ENCODE results near the gene BPIFA2.
"Not testable (repeated sequence)": the region's sequence is repeated elsewhere in the genome, so short reads cannot be mapped to it uniquely, and the experiment has no call there.

The BPIFA2 gene, protein sequence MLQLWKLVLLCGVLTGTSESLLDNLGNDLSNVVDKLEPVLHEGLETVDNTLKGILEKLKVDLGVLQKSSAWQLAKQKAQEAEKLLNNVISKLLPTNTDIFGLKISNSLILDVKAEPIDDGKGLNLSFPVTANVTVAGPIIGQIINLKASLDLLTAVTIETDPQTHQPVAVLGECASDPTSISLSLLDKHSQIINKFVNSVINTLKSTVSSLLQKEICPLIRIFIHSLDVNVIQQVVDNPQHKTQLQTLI

DNA sequence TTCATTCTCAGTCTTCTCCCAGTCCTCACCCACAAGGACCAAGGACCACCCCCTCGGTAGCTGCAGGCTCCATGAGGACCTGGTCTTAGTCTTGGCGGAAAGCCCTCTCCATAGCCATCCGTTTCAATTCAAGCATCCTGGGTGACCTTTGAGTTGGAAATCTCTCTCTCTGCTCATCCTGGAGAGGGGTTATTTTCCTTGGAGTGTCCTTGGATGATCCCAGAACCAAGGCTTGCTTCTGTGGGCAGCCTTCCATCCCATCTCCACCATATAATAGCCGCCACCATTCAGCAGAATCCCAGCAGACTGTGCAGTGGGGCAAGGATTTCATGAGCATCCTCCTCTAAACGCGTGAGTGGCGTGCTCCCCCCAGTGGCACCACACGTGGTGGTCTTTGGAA is at the start of gene BPIFA2:
TSS of gene BPIFA2 (plus strand) at position 301 of the 400 bp plus-strand sequence. CDS start 987 bp downstream, outside the sequence.
- DNase-seq = no peak

DNA sequence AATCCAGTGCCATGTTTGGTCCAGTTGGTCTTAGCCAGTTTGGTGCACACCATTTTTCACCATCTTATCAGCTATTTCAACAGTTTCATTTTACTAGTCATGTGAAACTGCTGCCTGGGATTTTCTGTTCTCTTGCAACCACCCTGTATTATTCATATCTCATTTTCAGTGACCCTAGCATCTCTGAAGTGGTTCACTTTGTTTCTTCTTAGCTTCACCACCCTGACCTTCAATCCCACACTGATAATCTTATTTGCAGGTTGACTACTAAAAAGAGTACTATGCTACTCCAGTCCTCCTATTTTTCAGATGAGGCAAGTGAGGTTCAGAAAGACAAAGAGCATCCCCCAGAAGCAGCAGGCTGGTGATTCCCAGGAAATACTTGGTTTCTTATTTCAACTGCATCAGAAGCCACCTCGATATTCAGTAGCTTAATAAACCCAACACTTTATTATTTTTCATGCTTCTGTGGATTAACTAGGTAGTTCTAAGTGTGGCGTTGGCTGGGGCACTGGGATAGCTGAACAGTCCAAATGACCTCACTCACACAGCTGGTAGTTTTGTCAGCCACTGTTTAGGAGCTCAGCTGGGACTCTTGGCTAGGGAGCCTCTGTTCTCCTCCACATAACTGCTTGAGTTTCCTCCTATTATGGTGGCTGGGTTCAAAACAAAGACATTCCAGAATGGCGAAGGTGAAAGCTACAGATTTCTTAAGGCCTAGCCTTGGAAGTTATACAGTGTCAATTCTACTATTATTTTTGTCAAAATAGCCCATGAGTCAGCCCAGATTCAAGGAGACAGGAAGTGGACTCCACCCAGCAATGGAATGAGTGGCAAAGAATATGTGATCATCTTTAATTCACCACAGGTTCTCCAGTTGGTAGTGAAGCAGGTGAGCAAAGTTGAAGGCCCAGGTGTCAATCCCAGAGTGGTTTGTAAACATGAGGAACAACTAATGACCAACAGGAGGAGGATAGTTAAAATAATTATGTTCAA is 47.9 kb upstream of the BPIFA2 start:
- no peak for DNase-seq

DNA sequence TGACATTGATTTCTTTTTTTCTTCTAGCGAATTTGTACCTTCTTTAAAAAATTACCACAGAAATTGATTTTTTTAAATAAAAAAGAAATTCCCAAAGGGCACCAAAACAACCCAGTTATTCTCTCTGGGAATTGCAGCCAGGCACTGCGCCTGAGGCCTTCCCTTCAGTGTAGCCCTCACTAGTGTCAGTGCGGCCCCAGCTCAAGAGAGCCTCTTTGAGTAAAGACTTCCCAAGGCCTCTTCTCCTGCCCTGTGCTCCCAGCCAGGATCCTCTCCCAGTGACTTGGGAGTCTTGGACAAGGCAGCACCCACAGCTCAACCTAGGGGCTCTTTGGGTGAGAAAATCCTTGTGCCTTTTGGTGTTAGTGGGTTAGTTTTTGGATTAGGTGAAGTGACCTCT is 47.0 kb upstream of the BPIFA2 start:
- DNase-seq = no peak

DNA sequence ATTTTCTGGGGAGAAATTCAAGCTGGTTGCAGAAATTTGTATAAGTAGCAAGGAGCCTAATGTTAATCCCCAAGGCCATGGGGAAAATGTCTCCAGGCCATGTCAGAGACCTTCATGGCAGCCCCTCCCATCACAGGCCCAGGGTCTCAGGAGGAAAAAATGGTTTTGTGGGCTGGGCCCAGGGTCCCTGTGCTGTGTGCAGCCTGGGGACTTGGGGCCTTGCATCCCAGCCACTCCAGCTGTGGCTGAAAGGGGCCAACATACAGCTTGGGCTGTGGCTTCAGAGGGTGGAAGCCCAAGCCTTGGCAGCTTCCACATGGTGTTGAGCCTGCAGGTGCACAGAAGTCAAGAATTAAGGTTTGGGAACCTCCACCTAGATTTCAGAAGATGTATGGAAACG is 45.7 kb upstream of the BPIFA2 start:
- not testable (repeated sequence) for DNase-seq

DNA sequence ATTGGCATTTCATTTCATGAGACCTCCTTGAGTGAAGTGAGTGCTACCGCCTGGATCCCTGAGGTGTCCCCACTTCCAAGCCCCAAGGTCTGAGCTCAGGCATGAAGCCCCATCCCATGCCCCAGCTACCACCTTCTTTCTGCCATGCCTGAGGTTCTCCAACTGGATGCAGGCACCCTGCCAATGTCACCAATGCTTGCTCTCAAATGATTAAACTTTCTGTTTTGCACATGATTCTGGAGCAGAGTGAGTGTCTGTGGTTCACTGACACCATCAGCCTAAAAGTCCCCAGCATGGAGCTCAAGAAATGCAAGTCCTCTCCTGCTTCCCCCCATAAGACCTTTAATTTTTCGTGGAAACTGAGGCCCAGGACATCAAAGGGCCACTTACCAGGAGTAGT is 43.7 kb upstream of the BPIFA2 start:
- DNase-seq = no peak

DNA sequence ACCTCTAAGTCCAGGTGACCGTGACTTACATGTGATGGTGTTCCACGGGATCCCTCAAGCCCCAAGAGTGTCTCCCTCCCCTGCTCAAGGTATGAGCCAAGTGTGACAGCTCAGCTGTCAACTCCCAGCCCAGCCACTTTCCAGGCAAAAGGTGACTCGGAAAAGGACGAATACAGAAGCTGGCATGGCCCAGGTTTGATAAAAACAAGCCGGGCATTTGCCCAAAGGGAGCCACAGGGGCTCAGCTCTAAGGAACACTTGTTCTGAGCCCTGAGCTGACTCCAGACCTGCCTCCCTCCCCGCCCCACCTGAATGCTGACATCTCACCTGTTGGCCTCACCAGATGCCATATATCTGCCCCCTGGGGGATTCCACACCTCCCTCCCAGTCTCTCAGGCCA is 43.0 kb upstream of the BPIFA2 start:
- DNase-seq = no peak

DNA sequence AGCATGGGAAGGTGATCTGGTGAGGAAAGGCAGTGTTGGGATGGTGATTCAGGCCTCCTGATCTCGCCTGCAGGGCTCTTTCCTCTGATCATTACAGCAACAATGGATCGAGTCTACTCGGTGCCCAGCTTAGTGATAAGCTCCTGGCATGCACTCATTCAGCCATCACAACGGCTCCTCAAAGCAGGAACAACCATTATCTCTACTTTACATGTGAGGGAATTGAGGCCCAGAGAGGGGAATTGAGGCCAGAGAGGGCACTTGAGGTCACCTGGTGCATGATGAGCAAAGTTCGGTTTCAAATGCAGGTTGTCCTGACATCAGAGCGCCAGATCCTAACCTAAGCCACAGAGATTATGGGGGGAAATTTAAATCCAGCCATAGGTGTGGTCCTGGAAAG is 42.0 kb upstream of the BPIFA2 start:
- DNase-seq = no peak

DNA sequence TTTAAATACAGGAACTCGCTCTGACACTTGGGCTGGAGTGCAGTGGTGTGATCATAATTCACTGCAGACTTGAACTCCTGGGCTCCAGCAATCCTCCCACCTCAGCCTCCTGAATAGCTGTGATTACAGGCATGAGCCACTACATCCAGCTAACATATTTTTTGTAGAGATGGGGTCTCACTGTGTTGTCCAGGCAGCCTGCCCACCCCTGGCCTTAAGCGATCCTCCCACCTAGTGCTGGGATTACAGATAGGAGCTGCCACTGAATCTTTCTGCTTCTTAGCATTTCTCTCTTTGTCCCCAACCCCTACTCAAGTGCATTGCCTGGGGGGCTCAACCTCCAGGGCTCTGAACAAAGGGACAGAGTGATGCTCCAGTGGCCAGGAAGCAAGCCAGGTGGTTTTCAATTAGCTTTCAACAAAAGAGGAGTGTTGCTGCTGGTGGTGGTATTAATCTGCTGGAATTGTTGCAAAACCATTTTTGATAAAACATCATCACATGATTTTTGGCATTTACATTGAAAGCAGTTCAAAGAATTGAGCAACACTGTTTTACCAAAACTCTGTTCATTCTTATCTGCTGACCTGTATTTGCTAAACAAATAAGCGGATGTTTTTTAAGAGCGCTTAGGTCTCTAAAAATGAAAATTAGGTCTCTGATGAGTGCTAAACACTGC is 40.4 kb upstream of the BPIFA2 start:
- no peak for DNase-seq

DNA sequence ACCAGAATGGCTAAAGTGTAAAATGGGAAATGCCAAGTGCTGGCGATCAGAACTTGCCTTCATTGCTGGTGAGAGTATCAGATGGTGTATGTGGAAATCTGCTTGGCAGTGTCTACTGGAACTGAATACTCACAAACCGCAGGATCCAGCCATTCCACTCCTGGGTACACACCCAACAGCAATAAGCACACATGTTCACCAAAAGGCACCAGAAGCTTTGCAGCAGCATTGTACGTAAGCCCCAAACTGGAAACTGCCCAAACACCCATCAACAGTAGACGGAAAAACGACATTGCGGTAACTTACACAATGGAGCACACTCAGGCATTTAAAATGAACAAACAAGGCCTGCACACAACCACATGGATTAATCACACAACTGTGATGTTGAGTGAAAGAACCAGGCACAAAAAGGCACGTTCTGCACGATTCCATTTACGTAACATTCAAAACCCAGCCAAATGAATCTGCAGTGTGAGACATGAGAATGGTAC is 37.3 kb upstream of the BPIFA2 start:
- DNase-seq = no peak

DNA sequence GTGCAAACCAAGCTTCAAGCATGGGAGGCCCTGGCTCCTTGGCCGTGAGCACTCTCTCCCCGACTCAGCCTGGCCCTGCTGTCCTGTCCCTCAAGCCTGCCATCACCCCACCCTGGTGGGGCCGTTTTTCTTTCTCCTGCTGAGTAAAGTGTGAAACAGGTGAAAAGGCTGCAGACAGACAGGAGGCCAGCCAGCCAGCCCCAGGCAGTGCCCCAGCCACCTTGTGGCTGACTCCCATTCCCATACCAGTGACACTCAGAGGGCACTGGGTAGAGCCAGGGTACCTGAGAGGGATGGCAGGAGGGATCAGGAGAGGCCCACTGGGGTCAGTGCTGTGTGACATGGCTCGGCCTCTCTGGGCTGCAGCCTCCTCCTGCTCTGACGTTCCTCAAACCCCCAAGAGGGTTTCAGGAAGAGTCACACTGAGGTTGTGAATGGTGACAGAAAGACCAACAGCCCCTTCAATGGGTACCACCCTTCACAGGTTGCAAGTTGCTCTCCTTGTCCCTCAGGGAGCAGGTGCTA is 35.9 kb upstream of the BPIFA2 start:
- DNase-seq = no peak

DNA sequence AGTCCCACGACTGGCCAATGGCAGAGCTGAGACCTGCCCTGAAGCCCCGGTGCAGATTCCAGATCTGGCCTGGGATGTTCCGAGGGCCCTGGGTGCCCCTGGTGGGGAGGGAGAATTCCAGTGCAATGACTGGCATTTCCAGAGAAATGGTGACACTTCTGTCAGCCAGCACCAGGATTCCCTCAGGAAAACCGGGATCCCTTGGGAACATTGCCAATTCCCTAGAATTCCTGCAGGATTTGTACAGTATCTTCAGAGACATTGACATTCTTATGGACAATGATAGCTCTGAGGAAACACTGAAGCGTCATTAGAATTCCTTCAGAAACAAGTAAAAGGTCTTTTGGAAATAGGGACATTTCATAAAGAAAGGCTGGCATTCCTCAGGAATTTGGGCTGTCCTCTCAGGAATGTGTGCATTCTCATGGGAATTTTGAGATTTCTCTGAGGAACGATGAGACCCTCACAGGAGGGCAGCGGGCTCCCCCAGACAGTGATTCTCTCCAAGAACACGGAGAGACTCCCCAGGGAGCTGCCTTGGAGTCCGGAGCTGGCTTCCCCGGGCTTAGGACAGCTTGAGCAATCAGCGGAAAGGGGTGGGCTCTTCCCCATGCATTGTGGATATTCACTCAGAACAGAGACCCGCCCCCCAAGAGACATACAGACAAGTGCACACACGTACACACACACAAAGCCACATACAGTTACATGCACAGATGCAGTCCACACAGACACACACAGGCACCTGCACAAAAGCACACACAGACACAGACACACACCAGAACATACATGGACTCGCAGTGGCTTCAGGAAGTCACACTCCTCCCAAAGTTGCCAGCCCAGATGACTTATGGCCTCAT is 35.2 kb upstream of the BPIFA2 start:
- DNase-seq = no peak

DNA sequence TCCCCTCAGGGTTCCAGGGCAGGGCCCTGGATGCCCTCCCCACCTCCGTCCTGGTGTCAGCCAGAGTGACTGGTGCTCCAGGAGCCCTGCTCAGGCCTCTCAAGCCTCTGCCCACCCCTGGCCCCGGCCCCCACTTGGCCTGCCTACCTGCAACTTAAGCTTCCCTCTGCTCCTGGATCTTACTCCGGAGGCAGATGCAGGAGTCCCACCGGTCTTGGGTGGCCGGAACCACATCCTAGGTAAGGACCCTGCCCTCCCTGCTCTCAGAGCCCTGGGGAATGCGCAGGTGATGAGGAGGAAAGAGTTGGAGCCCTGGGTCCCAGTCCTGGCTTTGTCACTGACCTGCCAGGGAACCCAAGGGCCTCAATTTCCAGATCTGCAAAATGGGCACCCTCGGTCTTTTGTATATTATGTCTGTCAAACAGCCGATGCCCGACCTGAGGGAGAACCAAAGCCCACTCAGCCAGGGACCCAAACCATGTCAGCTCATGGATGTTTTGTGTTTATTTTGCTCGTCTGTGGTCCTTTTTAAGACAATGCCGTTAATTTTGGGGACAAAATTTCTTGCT is 34.5 kb upstream of the BPIFA2 start:
- no peak for DNase-seq

DNA sequence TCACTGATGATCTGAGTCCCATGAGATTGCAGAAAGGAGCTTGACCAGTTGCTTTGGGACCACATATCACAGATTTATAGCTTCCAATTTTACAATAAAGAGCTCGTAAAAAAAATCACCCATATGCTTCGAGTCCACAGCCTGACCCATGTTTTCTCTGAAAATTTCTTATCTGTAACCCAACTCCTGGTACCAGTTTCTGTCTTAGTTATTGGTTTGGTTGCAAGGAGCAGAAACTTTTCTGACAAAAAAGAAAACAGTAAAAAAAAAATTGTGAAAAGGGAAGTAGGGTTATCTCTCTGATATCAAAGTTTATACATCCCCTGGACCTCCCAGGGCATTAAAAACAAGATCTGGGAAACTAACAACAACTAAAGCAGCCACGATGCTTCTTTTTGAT is 30.8 kb upstream of the BPIFA2 start:
- DNase-seq = no peak

DNA sequence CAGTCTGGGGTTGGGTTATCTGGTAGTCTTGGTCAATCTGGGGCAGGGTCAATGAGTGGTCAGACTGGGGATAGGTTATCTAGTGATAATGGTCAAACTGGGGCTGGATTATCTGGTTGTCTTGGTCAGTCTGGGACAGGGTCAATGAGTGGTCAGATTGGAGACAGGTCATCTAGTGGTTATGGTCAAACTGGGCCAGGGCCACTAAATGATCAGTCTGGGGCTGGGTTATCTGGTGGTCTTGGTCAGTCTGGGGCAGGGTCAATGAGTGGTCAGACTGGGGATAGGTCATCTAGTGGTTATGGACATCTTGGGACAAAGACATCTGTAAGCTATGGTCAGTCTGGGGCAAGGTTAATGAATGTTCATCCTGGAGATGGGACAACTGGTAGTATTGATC is 28.5 kb upstream of the BPIFA2 start:
- DNase-seq = no peak

DNA sequence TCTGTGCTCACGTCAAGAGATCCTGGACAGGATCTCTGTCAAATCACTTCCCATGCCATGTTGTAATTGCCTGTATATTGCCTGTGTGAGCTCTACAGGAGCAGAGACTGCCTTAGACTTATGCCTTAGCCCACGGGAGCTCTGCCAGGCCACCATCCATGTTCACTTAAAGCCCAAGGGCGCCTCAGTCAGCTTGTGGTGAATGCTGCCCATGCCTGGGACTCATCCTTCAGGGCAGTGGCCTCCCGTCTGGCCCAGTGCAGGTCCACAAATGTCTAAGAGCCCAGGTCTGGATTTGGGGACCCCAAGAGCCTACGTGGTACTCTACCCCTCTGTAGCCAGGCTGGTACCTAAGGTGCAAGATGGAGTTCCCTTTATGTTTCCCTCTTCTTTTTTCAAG is 22.4 kb upstream of the BPIFA2 start:
- no peak for DNase-seq

DNA sequence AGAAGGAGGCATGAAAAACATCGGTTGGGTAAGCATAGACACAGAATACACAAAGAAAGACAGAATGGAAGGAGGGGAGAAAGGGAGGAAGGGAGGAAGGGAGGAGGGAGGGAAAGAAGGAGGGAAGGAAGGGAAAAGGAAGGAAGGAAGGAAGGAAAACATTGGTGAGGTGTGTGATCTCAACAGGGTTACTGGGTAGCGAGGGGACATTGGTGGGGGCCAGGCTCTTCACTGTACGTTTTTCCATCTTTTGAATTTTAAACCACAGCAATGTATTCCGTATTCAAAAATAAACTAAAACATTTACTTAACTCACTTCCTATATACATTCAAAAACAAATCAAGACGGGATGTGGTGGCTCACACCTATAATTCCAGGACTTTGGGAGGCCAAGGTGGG is 20.7 kb upstream of the BPIFA2 start:
- no peak for DNase-seq

DNA sequence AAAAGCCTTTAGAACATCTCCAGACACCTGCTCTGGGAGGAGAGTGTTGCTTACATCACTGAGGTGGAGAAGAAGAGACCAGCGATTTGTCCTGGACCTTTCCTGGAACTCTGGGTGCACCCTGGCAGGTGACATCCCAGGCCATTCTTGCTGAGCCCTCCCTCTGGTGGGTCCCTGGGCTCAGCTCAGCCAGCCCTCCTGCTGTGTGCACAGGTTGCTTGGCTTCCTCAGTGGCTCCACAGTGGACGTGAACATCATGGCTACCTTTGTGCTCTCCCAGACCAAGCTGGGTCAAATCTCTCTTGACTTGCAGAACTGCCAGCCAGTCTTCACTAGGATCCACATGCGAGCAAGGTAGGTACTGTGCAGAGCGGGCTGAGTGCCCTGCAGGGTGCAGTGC is 19.9 kb upstream of the BPIFA2 start:
- DNase-seq = no peak

DNA sequence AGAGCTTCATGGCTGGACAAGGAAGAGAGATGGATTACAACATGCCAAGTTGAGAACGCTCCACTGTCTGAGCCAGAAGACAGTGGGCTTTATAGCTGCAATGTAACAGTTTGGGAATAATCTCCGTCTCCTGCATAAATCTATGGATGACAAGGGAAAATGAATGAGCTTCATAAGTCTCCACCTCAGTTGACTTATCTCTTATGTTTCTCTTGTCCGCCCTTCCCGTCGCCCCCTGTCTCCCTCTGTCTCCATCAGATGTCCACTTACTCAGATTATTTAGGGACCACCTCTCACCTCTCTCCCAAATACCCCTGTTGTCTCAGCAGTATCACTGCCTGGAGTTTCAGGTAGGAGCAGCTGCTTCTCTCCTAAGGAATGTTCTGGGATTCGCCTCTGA is 13.7 kb upstream of the BPIFA2 start:
- no peak for DNase-seq

DNA sequence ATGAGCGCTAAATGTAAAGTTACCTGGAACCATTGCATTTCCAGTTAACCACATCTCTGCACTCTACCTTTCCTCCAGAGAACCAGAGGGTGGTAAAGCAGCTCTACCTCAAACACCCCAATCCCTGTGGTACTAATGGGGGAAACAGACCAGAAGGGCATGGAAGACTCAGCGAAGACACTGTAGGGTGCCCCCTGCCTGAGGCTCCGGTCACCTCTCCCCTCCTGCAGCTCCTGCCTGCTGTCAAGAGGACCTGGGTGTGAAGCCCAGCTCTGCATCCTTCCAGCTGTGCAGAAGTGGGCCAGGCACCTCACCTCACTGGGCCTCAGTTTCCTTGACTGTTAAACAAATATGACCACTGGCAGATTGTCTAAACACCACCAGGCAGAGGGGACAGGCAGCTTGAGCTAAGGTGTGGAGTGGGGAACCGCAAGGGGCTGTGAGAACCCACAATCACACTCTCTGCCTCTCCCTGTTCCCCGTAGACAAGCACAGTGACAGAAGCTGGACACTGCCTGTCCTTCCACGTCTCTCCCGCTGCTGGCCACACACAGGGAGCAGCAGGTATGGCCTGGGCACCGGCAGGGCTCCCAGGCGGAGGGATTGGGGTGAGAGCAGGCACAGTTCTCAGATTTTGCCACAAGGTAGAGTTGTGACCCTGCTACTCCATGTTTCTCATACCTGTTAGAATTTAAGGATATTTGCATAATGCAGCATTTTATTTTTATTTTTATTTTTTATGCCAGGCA is 9.1 kb upstream of the BPIFA2 start:
- no peak for DNase-seq

DNA sequence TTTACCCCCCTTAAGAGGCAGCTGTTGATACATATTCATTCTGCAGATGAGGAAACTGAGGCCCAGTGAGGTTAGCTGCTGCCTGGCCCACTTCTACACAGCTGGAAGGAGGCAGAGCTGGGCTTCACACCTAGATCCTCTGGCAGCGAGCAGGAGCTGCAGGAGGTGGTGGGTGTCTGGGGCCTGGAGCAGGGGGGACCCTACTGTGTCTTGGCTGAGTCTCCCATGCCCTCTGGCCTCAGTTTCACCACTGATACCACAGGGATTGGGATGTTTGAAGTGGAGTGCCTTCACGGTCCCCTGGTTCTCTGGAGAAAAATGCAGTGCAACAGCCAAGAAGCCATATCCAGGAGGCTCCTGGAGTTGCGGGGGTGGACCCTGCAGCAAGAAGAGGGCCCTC is 8.2 kb upstream of the BPIFA2 start:
- DNase-seq = no peak

DNA sequence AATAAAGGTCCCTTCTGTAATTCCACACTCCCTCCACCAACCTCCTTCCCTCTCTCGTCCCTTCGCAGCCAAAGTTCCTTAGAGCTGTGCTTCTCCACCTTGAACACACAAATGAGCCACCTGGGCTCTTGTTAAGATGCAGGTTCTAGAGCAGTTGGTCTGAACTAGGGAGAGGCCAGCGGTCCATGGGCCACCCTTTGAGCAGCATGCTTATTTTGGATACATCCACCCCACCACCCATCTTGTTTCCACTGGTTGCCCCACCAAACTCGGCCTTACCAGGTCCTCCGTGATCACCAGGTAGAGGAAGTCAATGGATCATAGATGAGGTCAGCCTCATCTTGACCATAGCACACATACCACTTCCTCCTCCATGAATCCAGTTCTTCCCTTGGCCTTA is 7.3 kb upstream of the BPIFA2 start:
- no peak for DNase-seq
